ENCODE data around the gene STAC2.

The STAC2 gene

GRCh38 chr17:39231591-39232551 is 6.1 kb upstream of the STAC2 start:
- H3K4me3 ChIP-seq (ENCODE audit: low read depth, low read length), result no peak overlapping the region
- peak; percentile 53 for DNase-seq (ENCODE audit: low read depth)

GRCh38 chr17:39231091-39231561 is 5.4 kb upstream of the STAC2 start:
- no peak overlapping the region for H3K4me3 ChIP-seq (ENCODE audit: low read depth, low read length)
- DNase-seq (ENCODE audit: low read depth), result no peak
- no peak for TF ChIP-seq CTCF (IDR thresholded peaks at IDR 0.05; ENCODE audit: insufficient read depth, low read depth, low read length, missing control alignments)

More at GRCh38 chr17:39231591-39232551, 6.1 kb upstream of the STAC2 start:
- TF ChIP-seq CTCF (IDR thresholded peaks at IDR 0.05; ENCODE audit: insufficient read depth, low read depth, low read length, missing control alignments), result peak; percentile 77

GRCh38 chr17:39230361-39230760 is 4.6 kb upstream of the STAC2 start:
- no peak for TF ChIP-seq CTCF (IDR thresholded peaks at IDR 0.05; ENCODE audit: insufficient read depth, low read depth, low read length, missing control alignments)
- no peak for DNase-seq (ENCODE audit: low read depth)
- H3K4me3 ChIP-seq (ENCODE audit: low read depth, low read length), result no peak overlapping the region

GRCh38 chr17:39229274-39229913 is 3.6 kb upstream of the STAC2 start:
- TF ChIP-seq CTCF (IDR thresholded peaks at IDR 0.05; ENCODE audit: insufficient read depth, low read depth, low read length, missing control alignments), result no peak
- H3K4me3 ChIP-seq (ENCODE audit: low read depth, low read length), result no peak overlapping the region
- DNase-seq (ENCODE audit: low read depth), result no peak

- H3K4me3 ChIP-seq (ENCODE audit: low read depth, low read length), result no peak overlapping the region
- DNase-seq (ENCODE audit: low read depth), result no peak
- TF ChIP-seq CTCF (IDR thresholded peaks at IDR 0.05; ENCODE audit: insufficient read depth, low read depth, low read length, missing control alignments), result no peak
Observed at GRCh38 chr17:39227364-39227919, 1.7 kb upstream of the STAC2 start.

- H3K4me3 ChIP-seq (ENCODE audit: low read depth, low read length), result no peak overlapping the region
- TF ChIP-seq CTCF (IDR thresholded peaks at IDR 0.05; ENCODE audit: insufficient read depth, low read depth, low read length, missing control alignments), result no peak
- no peak for DNase-seq (ENCODE audit: low read depth)
Observed at GRCh38 chr17:39225959-39226683, 376 bp upstream of the STAC2 start.

Measured in GM12865 (cell line).